A673 (cell line): ENCODE measurements around the gene OR2T8.

Source experiments
- CTCF ChIP-seq: fragments of 300-800, 200-600 bp; sonication (generic); conservative IDR thresholded peaks from 2 replicates; pipeline ENCODE4 v1.5.1; 2017; ENCODE audit warnings: low read depth, mild to moderate bottlenecking, antibody characterized with exemption, low read length, moderate library complexity, mixed read lengths
- EZH2 ChIP-seq: fragments of 200-600 bp; sonication (generic); IDR thresholded peaks from 2 replicates; pipeline ENCODE4 v1.6.1; 2017; ENCODE audit warnings: borderline replicate concordance, low read depth, mild to moderate bottlenecking, mixed read lengths, antibody characterized with exemption, low read length; ENCODE audit not compliant: poor library complexity, severe bottlenecking

GRCh38 chr1:247942624-247943023, 22.6 kb downstream of the OR2T8 start:
- no peak for TF ChIP-seq CTCF
- no peak for TF ChIP-seq EZH2
